ENCODE data around the gene SARNP. TPM values are rescaled to one million over a fixed set of nuclear protein-coding genes. Genes with fewer than 3 reads are reported as not detected.
A peak's percentile ranks its signal among the peaks of the same experiment; 100 is the strongest.

SARNP gene
- total RNA-seq, 1 donor = 94.6 TPM

DNA sequence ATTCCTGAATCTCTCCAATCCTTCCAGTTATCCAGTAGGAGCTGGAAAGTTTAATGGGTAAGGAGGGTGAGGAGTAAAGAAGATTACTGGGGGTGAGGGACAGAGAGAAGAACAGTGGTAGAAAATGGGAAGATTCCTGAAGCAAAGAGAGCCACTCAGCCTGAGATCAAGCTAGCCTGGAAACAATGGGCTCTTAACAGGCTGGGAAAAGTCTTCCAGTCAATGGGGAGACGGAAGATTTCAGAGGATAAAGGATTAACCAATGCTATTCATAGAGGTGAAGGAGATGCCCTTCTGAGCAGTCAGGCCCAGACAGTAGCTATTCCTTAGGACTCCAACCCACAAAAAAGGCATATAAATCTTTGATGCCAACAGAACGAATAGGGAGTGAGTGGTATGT lies 59.8 kb downstream of the SARNP start:
- DNase-seq (ENCODE audit: low read depth) = no peak
- no peak overlapping the region for H3K4me3 ChIP-seq (ENCODE audit: low read depth, low read length)
- TF ChIP-seq, protein P1, sequence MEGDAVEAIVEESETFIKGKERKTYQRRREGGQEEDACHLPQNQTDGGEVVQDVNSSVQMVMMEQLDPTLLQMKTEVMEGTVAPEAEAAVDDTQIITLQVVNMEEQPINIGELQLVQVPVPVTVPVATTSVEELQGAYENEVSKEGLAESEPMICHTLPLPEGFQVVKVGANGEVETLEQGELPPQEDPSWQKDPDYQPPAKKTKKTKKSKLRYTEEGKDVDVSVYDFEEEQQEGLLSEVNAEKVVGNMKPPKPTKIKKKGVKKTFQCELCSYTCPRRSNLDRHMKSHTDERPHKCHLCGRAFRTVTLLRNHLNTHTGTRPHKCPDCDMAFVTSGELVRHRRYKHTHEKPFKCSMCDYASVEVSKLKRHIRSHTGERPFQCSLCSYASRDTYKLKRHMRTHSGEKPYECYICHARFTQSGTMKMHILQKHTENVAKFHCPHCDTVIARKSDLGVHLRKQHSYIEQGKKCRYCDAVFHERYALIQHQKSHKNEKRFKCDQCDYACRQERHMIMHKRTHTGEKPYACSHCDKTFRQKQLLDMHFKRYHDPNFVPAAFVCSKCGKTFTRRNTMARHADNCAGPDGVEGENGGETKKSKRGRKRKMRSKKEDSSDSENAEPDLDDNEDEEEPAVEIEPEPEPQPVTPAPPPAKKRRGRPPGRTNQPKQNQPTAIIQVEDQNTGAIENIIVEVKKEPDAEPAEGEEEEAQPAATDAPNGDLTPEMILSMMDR (IDR thresholded peaks at IDR 0.05; ENCODE audit: insufficient read depth, low read depth, low read length) = no peak

DNA sequence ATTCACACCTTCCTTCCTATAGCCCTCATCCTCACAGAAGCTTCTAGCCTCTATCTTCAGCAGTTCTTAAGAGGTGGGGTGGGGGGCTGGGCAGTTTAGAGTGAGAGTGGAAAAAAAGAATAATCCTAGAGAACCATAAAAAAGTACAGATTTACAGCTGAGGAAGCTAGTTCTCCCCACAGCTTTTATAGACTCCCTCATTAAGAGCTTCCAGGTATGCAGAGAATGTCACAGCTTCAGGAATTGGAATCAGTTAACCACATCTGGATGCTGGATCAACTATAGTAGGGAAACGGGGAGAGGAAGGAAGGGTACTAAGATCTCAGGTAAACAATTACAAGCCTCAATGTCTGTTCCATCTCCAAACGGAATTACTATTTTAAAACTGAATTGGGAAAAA lies 62.3 kb downstream of the SARNP start:
- TF ChIP-seq, protein P1 (IDR thresholded peaks at IDR 0.05; ENCODE audit: insufficient read depth, low read depth, low read length) = no peak
- H3K4me3 ChIP-seq (ENCODE audit: low read depth, low read length) = no peak overlapping the region
- DNase-seq (ENCODE audit: low read depth) = peak; percentile 59

DNA sequence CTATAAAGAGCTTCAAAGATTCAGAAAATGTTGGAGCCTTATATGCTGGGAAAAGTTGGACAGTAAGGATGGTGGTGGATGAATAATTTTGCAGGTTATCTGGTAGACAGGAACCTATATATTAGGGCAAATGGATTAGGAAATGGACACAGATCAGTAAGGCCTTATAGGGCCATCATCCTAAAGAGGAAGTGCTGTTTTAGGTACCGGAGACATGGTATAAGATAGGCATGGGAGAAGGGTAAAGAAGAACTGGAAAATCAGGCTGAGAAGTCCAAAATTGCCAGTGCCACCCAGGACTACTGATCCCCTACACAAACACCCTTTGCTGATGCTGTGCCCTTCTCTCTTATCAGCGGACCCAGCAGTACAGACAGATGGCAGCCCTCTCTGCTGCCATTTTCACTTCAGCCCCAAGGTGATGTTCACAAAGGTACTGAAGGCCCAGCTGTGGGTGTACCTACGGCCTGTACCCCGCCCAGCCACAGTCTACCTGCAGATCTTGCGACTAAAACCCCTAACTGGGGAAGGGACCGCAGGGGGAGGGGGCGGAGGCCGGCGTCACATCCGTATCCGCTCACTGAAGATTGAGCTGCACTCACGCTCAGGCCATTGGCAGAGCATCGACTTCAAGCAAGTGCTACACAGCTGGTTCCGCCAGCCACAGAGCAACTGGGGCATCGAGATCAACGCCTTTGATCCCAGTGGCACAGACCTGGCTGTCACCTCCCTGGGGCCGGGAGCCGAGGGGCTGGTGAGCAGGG lies 69.1 kb downstream of the SARNP start:
- H3K4me3 ChIP-seq (ENCODE audit: low read depth, low read length) = no peak overlapping the region
- TF ChIP-seq, protein P1 (IDR thresholded peaks at IDR 0.05; ENCODE audit: insufficient read depth, low read depth, low read length) = no peak
- no peak for DNase-seq (ENCODE audit: low read depth)

DNA sequence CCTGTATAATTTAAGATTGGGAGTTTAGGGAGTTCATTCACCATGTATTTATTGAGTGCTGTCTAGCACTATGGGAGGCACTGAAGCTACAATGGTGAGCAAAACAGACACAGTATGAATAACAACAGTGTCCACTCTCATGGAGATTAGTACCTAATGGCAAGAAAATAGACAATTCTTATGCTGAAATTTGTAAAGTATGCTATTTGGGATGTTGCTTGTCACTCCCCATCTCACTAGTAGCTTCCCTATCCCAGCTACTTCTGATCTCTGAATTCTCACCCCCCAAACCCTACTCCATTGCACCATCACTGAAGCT lies 70.7 kb downstream of the SARNP start:
- no peak for DNase-seq (ENCODE audit: low read depth)
- H3K4me3 ChIP-seq (ENCODE audit: low read depth, low read length) = no peak overlapping the region
- TF ChIP-seq, protein P1 (IDR thresholded peaks at IDR 0.05; ENCODE audit: insufficient read depth, low read depth, low read length) = no peak

DNA sequence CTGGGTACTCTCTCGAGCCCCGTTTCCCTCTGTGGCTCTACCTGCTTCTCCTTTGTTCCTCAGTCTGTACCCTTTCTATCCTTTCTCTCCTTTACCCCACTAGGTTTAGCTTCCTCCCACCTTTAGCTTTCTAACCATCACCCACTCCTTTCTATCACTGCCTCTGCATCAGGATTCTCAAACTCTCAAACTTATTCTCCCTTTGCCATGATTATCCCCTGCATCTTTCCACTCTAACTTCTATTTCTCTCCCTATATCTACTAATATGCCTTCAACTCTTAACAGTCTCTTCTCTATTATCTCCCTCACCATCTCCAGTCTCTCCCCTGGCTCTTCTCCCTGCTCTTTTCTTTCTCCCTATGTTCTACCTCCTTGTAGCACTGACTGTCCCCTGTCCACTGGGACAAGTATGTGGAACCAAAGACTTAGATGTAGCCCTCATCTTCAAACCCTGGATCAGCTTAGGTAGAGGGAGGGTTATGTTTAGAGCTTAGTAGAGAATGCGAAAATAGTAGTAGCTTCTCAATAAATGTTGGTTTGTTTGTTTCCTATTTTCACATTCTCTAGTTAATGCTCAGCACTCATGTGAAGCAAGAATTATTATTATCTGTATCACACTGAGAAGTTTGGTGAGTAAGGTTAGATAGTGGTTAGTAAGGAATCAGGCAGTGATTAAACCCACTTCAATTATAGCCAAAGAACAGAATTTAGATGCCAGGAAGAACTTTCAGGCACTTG lies 71.2 kb downstream of the SARNP start:
- peak overlapping the region; percentile 2 for H3K4me3 ChIP-seq (ENCODE audit: low read depth, low read length)
- TF ChIP-seq, protein P1 (IDR thresholded peaks at IDR 0.05; ENCODE audit: insufficient read depth, low read depth, low read length) = no peak

DNA sequence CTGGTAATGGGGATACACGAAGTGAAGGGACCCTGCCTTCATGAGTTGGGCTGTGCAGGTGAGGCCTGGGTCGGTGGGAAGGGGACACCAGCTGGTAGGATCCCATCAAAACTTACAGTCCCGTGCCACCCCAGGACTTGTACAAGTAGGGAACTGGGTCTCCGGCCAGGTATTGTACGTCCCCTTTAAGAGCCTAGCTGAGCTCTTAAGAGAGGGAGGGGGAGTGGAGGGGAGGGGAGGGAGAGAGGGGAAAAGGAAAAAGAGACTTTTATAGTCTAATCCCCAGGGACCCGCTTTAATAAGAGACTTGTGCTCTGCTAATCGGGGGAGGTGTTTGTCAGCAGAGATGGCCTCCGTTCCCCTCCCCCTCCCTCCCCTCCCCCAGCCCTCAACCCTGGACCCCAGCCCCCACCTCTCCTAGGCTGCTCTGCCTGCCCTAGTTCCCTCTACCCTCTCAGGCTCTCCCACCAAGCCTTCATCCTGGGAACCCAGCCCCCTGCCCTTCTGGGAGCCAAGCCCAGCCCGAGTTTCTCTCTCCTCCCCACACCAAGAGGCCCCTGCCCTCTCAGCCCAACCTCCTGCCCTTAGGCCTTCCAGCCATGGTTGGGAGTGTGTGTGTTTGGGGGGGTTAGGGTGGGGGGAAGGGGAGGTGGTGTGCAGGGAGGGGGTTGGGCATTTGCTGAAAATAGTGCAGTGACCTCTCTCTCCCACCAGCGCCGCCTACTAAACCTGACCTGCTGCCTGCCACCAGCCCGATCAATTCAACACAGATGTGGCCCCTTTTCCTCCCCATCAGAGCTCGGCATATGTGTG lies 72.0 kb downstream of the SARNP start:
- DNase-seq (ENCODE audit: low read depth) = peak; percentile 49
- H3K4me3 ChIP-seq (ENCODE audit: low read depth, low read length) = peak overlapping the region; percentile 65
- TF ChIP-seq, protein P1 (IDR thresholded peaks at IDR 0.05; ENCODE audit: insufficient read depth, low read depth, low read length) = no peak

More for the DNA sequence above, 71.2 kb downstream of the SARNP start:
- DNase-seq (ENCODE audit: low read depth) = no peak
